Measurements from ENCODE around the gene TUSC7.

- TF ChIP-seq HNF4G (IDR thresholded peaks at IDR 0.05) (no peak), ATF3 (IDR thresholded peaks at IDR 0.05) (no peak), CTCF (IDR thresholded peaks at IDR 0.05; ENCODE audit: low read depth, low read length, missing input control) (no peak), RXRA (IDR thresholded peaks at IDR 0.05) (no peak)
- TF ChIP-seq, protein P1, sequence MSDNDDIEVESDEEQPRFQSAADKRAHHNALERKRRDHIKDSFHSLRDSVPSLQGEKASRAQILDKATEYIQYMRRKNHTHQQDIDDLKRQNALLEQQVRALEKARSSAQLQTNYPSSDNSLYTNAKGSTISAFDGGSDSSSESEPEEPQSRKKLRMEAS (IDR thresholded peaks at IDR 0.05): no peak
Observed at GRCh38 chr3:116734243-116734642, 24.7 kb downstream of the TUSC7 start.
